22Rv1 (cell line): ENCODE data around the gene HSD17B14.

Source experiments
- H3K27ac ChIP-seq: fragments of 450-650 bp; 2 replicates; pipeline ENCODE4 v1.5.1; 2017
- ZFX ChIP-seq: fragments of 450-650 bp; IDR thresholded peaks from 2 replicates; pipeline ENCODE4 v1.6.1; 2017; ENCODE audit warnings: antibody characterized with exemption, borderline replicate concordance
- TF ChIP-seq, protein P1 (sequence below): fragments of 450-650 bp; IDR thresholded peaks from 2 replicates; pipeline ENCODE4 v1.5.1; 2017; ENCODE audit warnings: mild to moderate bottlenecking

The HSD17B14 gene

DNA sequence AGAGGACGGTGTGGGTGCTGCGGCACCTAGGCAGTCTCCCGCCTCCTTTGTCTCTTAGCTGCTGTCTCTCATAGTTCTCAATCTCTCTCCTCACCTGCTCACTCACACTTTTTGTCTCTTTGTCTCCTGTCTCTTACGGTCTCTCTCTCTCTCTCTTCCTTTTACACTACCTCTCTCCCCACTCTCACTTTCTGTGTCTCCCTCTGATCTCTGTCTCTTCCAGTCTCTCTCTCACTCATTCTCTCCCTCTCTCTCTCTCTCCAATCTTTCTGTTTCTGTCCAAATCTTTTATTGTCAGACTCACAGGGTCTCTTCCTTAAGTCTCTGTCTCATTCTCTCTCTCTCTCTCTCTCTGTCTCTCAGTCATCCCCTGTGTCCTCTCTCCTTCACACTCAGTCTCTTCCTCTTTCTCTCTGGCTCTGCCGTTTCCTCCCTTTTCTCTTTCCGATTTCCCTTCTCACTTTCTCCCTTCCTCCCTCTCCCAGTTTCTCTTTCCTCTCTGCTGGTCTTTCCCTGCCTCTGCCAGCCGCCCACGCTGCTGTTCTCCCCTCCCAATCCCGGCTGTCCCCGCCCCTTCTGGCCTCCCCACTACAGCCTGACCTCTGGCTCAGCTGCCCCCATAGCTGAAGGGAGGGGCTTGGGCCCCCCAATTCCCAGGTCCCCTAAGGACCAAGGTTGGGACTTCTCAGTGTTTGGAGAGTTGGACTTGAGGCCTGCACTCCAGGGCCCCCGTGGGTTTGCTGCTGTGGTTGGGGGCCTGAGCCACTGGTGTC is 32.0 kb upstream of the HSD17B14 start, which contains the start of gene PLEKHA4:
PLEKHA4 (minus strand) TSS at position 504 of the 773 bp plus-strand sequence. CDS start 997 bp downstream, outside the sequence.
- H3K27ac ChIP-seq: peak within 1 kb of the TSS; percentile 58
- TF ChIP-seq, protein P1, sequence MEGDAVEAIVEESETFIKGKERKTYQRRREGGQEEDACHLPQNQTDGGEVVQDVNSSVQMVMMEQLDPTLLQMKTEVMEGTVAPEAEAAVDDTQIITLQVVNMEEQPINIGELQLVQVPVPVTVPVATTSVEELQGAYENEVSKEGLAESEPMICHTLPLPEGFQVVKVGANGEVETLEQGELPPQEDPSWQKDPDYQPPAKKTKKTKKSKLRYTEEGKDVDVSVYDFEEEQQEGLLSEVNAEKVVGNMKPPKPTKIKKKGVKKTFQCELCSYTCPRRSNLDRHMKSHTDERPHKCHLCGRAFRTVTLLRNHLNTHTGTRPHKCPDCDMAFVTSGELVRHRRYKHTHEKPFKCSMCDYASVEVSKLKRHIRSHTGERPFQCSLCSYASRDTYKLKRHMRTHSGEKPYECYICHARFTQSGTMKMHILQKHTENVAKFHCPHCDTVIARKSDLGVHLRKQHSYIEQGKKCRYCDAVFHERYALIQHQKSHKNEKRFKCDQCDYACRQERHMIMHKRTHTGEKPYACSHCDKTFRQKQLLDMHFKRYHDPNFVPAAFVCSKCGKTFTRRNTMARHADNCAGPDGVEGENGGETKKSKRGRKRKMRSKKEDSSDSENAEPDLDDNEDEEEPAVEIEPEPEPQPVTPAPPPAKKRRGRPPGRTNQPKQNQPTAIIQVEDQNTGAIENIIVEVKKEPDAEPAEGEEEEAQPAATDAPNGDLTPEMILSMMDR: no peak
- TF ChIP-seq ZFX: no peak

DNA sequence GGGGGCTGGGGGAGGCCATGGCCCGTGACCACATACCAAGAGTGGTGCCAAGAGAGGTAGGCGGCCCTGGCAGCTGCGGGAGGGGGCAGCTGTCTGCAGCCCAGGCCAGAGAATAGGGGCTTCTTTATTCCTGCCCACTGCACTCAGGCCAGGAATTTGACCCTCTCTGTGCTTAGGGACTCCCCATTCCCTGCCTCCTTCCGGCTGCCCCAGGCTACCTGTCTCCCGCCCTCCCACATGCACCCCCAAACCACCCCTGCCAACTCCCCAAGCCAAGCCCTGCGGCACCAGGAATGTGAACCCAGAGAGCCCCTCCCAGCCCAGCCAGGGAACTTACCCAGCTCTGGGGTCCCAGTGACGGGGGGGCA is 31.4 kb upstream of the HSD17B14 start:
- peak overlapping the region; percentile 58 for H3K27ac ChIP-seq
- TF ChIP-seq, protein P1: no peak

DNA sequence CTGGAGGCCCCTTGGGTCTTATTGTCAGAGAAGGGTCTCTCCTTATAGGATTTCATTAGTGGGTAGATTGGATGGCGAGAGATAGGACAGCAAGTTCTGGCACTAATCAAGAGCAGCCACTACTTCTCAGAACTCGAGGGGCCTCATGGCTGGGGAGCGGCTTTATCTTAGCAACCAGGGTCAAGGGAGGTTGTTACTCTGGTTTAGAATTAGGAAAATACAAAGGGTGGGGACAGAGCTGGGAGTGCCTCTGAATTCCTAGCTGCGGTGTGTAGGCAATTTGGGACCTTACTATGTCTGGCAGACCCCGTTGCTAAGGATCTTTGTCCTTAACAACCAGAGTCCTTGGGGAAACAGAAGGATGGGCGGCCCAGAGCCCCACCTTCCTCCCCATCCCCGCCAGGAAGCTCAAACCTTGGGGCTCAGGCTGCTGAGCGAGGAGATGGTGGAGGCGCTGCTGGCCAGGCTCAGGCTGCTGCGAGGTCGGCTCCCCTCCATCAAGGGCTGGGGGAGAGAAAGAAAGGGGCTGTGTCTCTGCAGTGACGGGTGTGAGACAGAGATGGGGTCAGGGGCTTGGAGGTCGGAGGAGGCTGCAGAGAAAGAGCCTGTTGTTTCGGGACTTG is 30.9 kb upstream of the HSD17B14 start:
- H3K27ac ChIP-seq: no peak overlapping the region
- TF ChIP-seq, protein P1: no peak
- TF ChIP-seq ZFX: no peak

DNA sequence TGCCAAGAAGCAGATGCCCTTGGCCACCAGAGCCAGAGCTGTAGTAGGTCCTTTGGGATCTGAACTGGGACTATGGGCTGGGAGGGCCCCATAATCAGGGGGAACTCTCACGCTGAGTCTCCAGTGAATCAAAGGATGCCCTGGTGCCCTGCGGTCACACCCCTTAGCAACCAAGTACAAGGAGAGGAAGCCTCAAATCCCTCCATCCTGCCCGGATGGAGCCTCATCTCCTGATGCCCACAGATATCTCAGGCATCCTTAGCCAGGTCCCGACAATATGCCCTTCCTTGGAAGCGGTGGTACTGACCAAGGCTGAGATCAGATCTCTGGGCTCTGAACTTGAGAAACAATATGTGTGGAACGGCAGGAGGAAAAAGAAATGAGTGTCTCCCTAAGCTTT is 30.4 kb upstream of the HSD17B14 start:
- TF ChIP-seq ZFX: no peak
- TF ChIP-seq, protein P1: no peak
- H3K27ac ChIP-seq: no peak overlapping the region

DNA sequence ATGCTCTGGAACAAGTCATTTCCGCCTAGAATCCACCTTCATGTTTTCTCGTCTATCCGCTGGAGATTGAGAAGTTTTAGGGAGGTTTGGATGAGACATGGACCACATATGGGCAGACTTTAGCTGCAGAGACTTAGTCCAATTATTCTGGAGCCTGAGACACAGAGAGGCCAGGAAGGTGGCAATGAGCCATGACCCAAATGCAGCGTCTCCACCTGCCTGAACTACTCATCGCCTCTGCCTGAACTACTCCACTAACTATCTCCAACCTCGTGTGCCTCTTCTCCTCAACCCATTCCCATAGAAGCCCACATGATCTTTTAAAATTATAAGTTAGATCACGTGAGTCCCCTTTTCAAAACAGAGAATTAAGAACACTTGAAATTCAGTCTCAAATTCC is 26.5 kb upstream of the HSD17B14 start:
- no peak for TF ChIP-seq ZFX
- TF ChIP-seq, protein P1: no peak
- H3K27ac ChIP-seq: no peak overlapping the region

DNA sequence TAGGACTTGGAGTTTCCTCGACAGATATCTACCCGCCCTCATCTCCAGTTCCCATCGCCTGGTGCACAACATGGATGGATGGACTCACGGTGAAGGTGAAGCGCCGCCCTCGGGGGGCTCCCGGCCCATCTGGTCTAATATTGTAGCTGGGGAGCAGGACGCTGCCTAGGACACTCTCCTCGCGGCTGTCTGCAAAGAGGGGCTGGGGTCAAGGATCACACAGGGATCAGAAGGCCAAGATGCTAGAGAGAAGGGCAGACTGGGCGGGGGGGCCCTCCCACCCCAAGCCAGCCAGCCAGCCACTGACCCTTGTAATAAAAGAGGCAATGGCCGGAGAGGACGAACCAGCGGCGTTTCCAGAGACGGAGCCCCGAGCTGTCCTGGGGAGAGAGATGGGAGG is 25.0 kb upstream of the HSD17B14 start:
- no peak overlapping the region for H3K27ac ChIP-seq
- no peak for TF ChIP-seq ZFX
- TF ChIP-seq, protein P1: no peak
